Nephron (organoid): ENCODE measurements around the gene RYR1.

Source experiments
- H3K27ac Mint-ChIP-seq, 3 experiments: 2 replicates each; pipeline ENCODE4 v1.8.0; 2020; ENCODE audit warnings: mixed read lengths in 3 of 3, mild to moderate bottlenecking in 2 of 3, moderate library complexity in 1 of 3
- H3K27me3 Mint-ChIP-seq: 2 replicates; pipeline ENCODE4 v1.8.0; 2021; ENCODE audit warnings: low read depth, mild to moderate bottlenecking, moderate library complexity, mixed read lengths
- H3K36me3 Mint-ChIP-seq: 2 replicates; pipeline ENCODE4 v1.8.0; 2020; ENCODE audit warnings: low read depth, mixed read lengths
- H3K4me1 Mint-ChIP-seq: 2 replicates; pipeline ENCODE4 v1.8.0; 2020; ENCODE audit warnings: mixed read lengths
- H3K4me3 Mint-ChIP-seq, 3 experiments: 2 replicates each; pipeline ENCODE4 v1.8.0; 2020; ENCODE audit warnings: mild to moderate bottlenecking in 3 of 3, mixed read lengths in 3 of 3, moderate library complexity in 2 of 3
- H3K9me3 Mint-ChIP-seq: 2 replicates; pipeline ENCODE4 v1.8.0; 2020; ENCODE audit warnings: mixed read lengths
- TF ChIP-seq, protein P1 (sequence below), 3 experiments: fragments of 200-600 bp; sonication (generic); IDR thresholded peaks; one replicate each; pipeline ENCODE4 v1.5.0; 2021; ENCODE audit warnings: antibody characterized with exemption in 3 of 3; ENCODE audit not compliant: unreplicated experiment in 3 of 3

RYR1 gene

DNA sequence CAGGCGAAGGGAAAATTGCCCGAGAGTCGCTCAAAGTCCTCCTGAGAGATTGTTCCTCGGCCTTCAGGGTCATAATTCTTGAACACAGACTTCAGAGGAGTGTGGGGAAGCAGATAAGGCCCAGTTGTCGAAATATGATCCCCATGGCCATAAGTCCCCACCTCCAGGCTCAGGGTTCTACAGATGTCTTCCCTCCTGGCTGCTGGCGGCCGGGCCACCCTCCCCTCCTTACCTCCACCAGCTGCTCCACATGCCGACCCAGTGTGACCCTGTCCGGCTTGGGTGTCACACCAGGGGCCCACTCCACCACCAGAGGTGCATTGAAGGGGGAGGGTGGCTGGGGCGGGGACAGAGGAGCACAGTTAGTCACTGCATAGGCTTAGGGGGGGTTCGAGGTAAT, 20.5 kb upstream of the RYR1 start:
- H3K9me3 Mint-ChIP-seq = no peaks in the 10 kb centered on the region
- TF ChIP-seq, protein P1, sequence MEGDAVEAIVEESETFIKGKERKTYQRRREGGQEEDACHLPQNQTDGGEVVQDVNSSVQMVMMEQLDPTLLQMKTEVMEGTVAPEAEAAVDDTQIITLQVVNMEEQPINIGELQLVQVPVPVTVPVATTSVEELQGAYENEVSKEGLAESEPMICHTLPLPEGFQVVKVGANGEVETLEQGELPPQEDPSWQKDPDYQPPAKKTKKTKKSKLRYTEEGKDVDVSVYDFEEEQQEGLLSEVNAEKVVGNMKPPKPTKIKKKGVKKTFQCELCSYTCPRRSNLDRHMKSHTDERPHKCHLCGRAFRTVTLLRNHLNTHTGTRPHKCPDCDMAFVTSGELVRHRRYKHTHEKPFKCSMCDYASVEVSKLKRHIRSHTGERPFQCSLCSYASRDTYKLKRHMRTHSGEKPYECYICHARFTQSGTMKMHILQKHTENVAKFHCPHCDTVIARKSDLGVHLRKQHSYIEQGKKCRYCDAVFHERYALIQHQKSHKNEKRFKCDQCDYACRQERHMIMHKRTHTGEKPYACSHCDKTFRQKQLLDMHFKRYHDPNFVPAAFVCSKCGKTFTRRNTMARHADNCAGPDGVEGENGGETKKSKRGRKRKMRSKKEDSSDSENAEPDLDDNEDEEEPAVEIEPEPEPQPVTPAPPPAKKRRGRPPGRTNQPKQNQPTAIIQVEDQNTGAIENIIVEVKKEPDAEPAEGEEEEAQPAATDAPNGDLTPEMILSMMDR (IDR thresholded peaks at IDR 0.05; ENCODE audit: unreplicated experiment in 3 of 3) = no peak
- peaks cover 9% of the 10 kb centered on the region for H3K27me3 Mint-ChIP-seq
- H3K4me3 Mint-ChIP-seq = no peak overlapping the region
- peaks cover 4% of the 10 kb centered on the region for H3K36me3 Mint-ChIP-seq
- H3K27ac Mint-ChIP-seq = no peak overlapping the region
- H3K4me1 Mint-ChIP-seq = peaks cover 16% of the 10 kb centered on the region

DNA sequence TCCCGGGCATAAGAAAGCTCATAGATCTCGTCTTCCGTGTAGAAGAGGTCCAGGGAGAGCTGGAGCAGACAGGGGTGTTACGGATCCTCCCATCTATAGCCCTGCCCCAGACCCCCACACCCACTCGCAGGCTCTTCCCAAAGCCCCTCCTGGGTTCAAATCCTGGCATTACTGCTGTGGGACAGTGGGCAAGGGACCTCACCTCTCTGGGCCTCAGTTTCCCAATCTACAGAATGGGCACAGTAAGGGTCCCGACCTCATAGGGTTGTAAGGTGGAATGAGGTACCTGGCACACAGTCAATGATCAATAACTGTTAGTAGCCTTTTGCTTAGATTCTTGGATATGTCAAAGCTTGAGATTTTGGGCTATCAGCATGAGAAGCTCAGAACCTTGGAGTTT, 20.1 kb upstream of the RYR1 start:
- H3K9me3 Mint-ChIP-seq = no peaks in the 10 kb centered on the region
- no peak overlapping the region for H3K27ac Mint-ChIP-seq
- H3K27me3 Mint-ChIP-seq = peaks cover 10% of the 10 kb centered on the region
- TF ChIP-seq, protein P1 (IDR thresholded peaks at IDR 0.05; ENCODE audit: unreplicated experiment in 3 of 3) = no peak
- H3K36me3 Mint-ChIP-seq = peaks cover 3% of the 10 kb centered on the region
- no peak overlapping the region for H3K4me3 Mint-ChIP-seq
- peaks cover 16% of the 10 kb centered on the region for H3K4me1 Mint-ChIP-seq

DNA sequence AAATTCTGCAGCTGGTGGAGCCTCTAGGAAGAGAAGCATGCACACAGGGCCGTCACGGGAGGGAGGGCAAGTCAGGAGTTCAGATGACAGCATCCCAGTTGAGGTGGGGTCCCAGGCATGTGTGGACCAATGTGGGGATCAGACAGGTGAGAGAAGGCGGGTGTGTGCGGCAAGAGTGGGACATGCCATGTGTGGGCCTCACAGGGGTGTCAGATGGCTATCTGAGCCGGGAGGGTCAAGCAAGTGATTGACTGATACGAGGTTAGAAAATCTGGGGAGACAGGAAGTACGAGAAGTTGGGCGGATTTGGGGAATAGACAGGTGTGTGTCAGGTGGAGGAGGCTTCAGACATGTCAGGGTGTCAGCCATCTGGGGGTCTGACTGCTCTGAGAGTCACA, 16.3 kb upstream of the RYR1 start:
- H3K4me3 Mint-ChIP-seq = peak overlapping the region; percentile 56 to 72 (median 70)
- TF ChIP-seq, protein P1 (IDR thresholded peaks at IDR 0.05; ENCODE audit: unreplicated experiment in 3 of 3) = no peak
- no peaks in the 10 kb centered on the region for H3K36me3 Mint-ChIP-seq
- peaks cover 21% of the 10 kb centered on the region for H3K27me3 Mint-ChIP-seq
- no peaks in the 10 kb centered on the region for H3K9me3 Mint-ChIP-seq
- H3K4me1 Mint-ChIP-seq = peaks cover 7% of the 10 kb centered on the region
- no peak overlapping the region for H3K27ac Mint-ChIP-seq

DNA sequence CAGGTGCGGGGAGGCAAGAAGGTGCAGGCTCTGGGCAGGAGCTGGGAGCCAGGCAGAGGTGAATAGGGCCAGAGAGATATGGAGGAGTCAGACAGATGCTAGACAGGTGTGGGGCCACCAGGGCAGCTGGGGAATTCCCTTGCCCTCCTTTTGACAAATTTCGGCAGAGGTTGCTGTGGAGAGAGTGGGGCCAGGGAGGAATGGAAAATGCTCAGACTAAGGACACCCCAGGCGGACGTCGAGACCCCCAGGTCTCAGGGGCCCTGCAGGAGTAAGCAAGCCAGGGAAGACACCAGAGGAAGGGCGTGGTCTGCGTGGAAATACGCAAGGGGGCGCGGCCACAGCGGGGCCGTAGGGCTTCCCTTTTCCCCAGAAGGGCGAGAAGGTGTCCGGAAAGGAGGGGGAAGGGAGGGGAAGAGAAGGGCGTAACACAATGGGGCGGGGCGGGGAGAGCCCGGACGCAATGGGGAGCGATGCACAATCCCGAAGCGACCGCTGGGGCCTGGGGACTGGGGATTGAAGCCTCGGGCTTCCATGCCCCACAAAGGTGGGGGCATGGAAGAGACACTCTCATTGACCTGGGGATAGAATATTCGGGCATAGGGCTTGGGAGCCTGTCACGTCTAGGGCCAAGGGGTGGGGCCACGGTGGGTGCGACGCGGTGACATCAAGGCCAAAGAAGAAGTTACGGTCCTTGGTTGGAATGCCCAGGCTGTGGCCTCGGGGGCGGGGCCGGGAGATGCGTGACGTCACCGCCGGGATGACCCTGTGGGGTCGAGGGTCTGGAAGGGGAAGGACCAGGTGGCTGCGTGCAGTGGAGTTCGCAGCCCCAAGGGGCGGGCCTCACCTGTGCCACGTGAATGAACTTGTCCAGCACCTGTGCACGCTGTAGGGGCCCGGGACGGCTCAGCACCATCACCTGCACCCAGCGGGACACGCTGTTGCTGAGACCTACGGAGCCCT, 15.7 kb upstream of the RYR1 start:
- Mint-ChIP-seq H3K27me3 (peaks cover 21% of the 10 kb centered on the region), H3K4me3 (peak overlapping the region; percentile 56 to 72 (median 70))

DNA sequence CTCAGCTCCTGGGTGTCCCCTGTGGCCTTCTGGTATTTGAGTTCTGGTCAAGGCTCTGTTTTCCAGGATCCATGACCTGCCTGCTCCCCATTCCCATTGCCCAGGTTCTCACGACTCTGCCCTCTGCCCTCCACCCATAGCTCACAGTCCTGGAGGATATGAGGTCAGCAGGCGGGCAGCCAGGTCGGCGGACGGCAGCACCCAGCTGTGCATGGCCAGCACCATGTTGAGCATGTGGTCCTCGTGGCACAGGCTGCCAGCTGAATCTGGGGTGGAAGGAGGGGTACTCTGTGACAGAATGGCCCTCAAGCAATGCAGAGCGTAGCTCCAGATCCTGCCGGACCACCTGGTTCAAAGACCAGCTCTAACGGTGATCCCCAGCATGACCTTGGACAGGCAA, 12.6 kb upstream of the RYR1 start:
- H3K36me3 Mint-ChIP-seq = no peaks in the 10 kb centered on the region
- H3K27ac Mint-ChIP-seq = no peak overlapping the region
- H3K27me3 Mint-ChIP-seq = peaks cover 21% of the 10 kb centered on the region
- TF ChIP-seq, protein P1 (IDR thresholded peaks at IDR 0.05; ENCODE audit: unreplicated experiment in 3 of 3) = no peak
- H3K4me1 Mint-ChIP-seq = peaks cover 7% of the 10 kb centered on the region
- no peaks in the 10 kb centered on the region for H3K9me3 Mint-ChIP-seq
- H3K4me3 Mint-ChIP-seq = no peak overlapping the region

More for the DNA sequence above, 15.7 kb upstream of the RYR1 start:
- no peak overlapping the region for H3K27ac Mint-ChIP-seq
- TF ChIP-seq, protein P1 (IDR thresholded peaks at IDR 0.05; ENCODE audit: unreplicated experiment in 3 of 3) = no peak
- no peaks in the 10 kb centered on the region for H3K36me3 Mint-ChIP-seq
- no peaks in the 10 kb centered on the region for H3K9me3 Mint-ChIP-seq
- H3K4me1 Mint-ChIP-seq = peaks cover 7% of the 10 kb centered on the region

DNA sequence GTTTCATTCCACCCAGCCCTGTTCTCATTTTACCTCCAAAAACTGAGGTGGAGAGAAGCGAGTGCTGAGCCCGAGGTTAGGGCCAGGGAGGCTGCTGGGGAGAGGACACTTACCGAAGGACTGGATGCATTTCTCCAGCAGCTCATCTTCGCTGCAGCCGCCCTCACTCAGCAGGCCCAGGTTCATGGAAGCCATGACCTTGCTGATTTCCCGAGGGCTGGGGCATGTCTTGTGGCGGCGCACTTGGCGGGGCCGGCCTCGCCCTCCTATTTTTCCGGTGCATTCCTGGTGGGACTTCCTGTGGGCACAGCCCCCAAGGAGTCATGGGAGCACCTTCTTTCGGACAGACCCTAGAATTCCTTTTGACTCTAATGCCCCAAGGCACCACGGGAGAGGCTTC, 11.6 kb upstream of the RYR1 start:
- H3K4me1 Mint-ChIP-seq = peaks cover 12% of the 10 kb centered on the region
- no peaks in the 10 kb centered on the region for H3K9me3 Mint-ChIP-seq
- peaks cover 21% of the 10 kb centered on the region for H3K27me3 Mint-ChIP-seq
- no peak overlapping the region for H3K4me3 Mint-ChIP-seq
- TF ChIP-seq, protein P1 (IDR thresholded peaks at IDR 0.05; ENCODE audit: unreplicated experiment in 3 of 3) = no peak
- no peaks in the 10 kb centered on the region for H3K36me3 Mint-ChIP-seq
- H3K27ac Mint-ChIP-seq = no peak overlapping the region
